ENCODE results near the gene MACROD2.

MACROD2 gene

DNA sequence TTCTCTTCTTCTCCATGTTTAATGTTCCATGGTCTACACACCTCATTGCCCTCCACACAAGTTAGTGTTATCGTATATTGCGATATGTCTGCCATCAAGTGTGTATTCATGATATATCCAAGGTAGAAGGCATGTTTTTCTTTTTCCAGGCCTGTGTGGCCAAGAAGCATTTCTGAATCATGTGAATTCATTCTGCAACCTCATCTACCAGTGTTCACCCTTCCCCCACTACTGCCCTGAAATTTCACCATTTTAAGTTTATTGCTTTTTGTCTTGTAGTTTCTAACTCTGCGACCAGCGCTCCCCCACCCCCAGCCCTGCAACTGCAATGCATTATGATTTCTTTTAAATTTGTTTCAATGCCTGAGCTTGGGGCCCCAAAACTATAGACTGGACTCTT lies 960.1 kb downstream of the MACROD2 start:
- TF ChIP-seq, protein P1, sequence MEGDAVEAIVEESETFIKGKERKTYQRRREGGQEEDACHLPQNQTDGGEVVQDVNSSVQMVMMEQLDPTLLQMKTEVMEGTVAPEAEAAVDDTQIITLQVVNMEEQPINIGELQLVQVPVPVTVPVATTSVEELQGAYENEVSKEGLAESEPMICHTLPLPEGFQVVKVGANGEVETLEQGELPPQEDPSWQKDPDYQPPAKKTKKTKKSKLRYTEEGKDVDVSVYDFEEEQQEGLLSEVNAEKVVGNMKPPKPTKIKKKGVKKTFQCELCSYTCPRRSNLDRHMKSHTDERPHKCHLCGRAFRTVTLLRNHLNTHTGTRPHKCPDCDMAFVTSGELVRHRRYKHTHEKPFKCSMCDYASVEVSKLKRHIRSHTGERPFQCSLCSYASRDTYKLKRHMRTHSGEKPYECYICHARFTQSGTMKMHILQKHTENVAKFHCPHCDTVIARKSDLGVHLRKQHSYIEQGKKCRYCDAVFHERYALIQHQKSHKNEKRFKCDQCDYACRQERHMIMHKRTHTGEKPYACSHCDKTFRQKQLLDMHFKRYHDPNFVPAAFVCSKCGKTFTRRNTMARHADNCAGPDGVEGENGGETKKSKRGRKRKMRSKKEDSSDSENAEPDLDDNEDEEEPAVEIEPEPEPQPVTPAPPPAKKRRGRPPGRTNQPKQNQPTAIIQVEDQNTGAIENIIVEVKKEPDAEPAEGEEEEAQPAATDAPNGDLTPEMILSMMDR (IDR thresholded peaks at IDR 0.05; ENCODE audit: insufficient read depth, missing control alignments) = no peak
- FAIRE-seq = no peak
- DNase-seq (ENCODE audit: insufficient read length, low spot score) = no peak

DNA sequence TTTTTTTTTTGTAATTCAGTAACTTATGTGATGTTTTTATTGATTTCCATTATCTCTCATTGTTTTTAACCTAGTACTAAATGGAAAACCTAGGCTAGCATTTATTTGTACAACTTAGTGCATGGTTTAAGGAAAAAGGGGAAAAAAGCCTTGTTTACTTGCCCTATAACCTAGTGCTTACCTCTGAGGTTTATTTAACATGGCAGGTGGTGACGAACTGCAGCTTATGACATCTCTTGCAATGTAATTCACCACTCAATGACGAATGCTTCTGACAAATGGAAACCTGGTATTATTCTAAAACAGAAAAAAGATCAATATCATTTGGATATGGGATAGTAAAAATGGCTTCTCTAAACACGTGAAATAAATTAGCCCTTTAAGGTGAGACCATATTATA lies 960.7 kb downstream of the MACROD2 start:
- no peak for DNase-seq (ENCODE audit: insufficient read length, low spot score)
- no peak for FAIRE-seq
- TF ChIP-seq, protein P1 (IDR thresholded peaks at IDR 0.05; ENCODE audit: insufficient read depth, missing control alignments) = no peak

DNA sequence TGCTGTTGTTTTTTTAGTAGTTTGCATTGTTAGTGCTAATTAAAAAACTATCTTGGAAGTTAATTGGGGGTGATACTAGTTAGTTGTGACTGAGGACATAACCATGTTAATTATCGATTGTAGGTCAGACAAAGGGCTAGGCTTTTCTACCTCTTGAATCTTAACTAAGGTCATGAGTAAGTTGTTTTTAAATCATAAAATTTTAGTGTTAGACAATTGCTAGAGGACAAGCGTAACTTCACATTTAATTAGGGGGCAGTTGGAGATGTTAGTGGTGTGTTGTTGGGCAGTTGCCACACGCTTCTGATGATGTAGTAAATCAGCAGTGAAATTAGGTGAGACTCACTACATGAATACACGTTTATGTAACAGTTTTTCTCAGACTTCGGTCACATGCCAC lies 961.2 kb downstream of the MACROD2 start:
- no peak for DNase-seq (ENCODE audit: insufficient read length, low spot score)
- no peak for FAIRE-seq
- TF ChIP-seq, protein P1 (IDR thresholded peaks at IDR 0.05; ENCODE audit: insufficient read depth, missing control alignments) = no peak

DNA sequence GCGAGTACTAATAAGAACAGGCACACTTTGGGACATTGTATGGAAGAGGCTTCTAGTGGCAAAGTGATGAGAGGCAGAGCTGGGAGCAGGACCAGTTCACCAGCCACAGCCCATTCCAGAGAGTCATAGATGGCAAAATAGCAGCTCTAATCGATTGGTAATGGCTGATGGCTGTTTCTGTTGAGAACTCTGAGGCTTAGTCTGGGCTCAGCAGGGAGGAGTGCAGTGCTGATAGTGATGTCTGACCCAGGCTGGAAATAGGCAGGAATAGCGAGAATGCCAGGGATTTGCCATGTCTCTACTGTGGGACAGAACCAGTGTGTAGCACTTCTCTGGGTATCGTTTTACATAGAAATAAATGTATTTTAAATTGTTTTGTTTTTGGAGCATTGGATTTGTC lies 962.1 kb downstream of the MACROD2 start:
- no peak for FAIRE-seq
- DNase-seq (ENCODE audit: insufficient read length, low spot score) = no peak
- TF ChIP-seq, protein P1 (IDR thresholded peaks at IDR 0.05; ENCODE audit: insufficient read depth, missing control alignments) = no peak

DNA sequence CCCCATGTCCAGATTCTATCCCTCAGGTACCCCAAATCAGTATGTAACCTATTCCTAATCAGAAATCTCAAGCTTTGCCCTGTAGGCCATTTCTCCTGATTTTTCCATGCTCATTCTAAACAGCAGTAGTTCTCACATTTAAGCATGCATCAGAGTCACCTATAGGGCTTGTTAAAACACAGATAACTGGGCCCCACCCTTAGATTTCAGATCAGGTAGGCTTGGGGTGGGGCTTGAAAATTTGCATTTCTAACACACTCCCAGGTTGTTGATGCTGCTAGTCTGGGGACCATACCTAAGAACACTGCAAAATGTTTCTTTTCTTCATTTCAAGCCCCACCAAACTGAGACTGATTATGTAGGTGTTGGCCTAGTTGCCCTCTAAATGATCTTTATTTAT lies 963.3 kb downstream of the MACROD2 start:
- TF ChIP-seq, protein P1 (IDR thresholded peaks at IDR 0.05; ENCODE audit: insufficient read depth, missing control alignments) = no peak
- DNase-seq (ENCODE audit: insufficient read length, low spot score) (no peak), FAIRE-seq (no peak)

DNA sequence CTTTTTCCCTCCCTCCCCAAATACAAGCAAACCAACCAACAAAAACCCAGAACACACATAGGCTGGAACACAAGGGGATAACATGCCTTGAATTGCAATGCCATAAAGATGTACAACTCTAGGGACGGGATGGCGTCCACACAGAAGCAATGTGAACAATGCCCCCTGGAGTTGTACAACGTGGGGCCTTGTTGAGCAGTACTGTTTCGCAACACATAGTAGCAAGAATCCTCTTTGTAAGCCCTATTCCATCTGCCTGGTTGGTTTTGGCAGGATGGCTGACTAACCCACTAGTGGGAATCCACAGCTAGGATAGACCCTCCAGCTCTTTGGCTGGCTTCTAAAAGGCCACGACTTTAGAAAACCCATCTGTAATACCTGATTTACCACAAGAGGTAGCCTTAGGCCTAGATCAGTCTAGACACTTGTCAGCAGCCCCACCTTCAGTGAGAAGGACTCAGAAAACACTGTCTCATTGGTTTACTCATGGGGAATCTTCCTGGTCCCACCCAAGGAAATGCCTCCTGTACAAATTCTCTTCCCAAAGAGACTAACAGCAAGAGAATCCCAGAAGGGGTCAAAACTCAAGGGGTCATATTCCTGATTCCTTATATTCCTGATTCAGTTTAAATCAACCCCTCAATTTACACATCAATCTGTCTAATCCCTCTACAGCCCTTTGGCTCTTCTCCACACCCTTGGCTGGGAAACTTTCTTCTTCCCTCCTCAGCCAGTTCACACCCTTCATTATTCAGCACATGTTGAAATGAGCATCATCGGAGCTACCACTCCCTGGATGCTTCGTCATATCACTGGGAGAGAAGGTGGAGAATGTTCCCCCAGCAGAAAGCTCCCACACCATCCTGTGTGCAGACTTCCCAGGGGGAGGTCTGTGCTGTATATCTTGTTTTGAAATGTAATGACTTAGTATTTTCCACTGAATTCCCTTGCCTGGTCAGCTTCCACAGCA lies 964.5 kb downstream of the MACROD2 start:
- no peak for DNase-seq (ENCODE audit: insufficient read length, low spot score)
- FAIRE-seq = no peak
- TF ChIP-seq, protein P1 (IDR thresholded peaks at IDR 0.05; ENCODE audit: insufficient read depth, missing control alignments) = no peak

DNA sequence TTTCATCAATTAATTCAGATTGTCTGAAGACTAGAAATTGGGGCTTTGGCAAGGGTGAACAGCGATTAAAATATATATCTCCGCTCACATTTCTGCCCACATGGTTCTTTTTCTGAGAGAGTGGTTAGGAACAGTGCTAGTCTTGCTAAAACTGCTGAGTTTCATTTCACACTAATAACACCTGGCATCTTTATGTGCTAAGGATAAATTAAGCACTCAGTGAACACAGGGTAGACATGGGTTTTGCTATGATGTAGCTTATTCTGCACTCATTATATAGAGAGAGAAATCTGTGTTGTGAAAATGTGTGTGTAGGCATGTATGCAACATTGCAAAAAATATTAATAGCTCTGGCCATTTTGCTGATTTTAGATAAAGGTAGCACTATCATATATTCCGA lies 965.5 kb downstream of the MACROD2 start:
- DNase-seq (ENCODE audit: insufficient read length, low spot score) (no peak), FAIRE-seq (no peak)
- TF ChIP-seq, protein P1 (IDR thresholded peaks at IDR 0.05; ENCODE audit: insufficient read depth, missing control alignments) = no peak

All from D721Med (cell line).